H1 (cell line): ENCODE data around the gene ARID1B. TPM values are rescaled to one million over a fixed set of nuclear protein-coding genes. Genes with fewer than 3 reads are reported as not detected.

Experiments
- CTCF ChIA-PET: fragments of 300-600 bp; sonication (Branson Sonifier 250); formaldehyde crosslinking; loops from one replicate; lab custom pipeline; 2021; ENCODE audit not compliant: partially characterized antibody; lab: Charles Lee
- POLR2A ChIA-PET: fragments of 300-600 bp; sonication (Branson Sonifier 250); formaldehyde crosslinking; loops from one replicate; lab custom pipeline; 2021; ENCODE audit warnings: inconsistent platforms; ENCODE audit not compliant: partially characterized antibody; lab: Charles Lee
- DNase-seq, 2 experiments: peaks; one replicate each; pipeline versions ENCODE4 v3.0.0 to v3.0.0-alpha.2; 2010 to 2022; ENCODE audit warnings: low spot score in 2 of 2, low read depth in 1 of 2, mixed read lengths in 1 of 2
- FAIRE-seq: peaks from 2 replicates; lab custom pipeline; 2011; peaks lifted over from hg19 to GRCh38; lab: Jason Lieb, UNC
- H2AFZ ChIP-seq: 2 replicates; pipeline ENCODE4 v1.8.1; 2012; ENCODE audit warnings: low read length, inconsistent platforms
- H2AK5ac ChIP-seq: 2 replicates; pipeline ENCODE4 v1.6.1; 2013; ENCODE audit warnings: low read depth, low read length
- H2BK120ac ChIP-seq: replicated peaks from 2 replicates; pipeline ENCODE3; 2013; ENCODE audit warnings: low read depth, low read length, inconsistent platforms
- H2BK12ac ChIP-seq: 2 replicates; pipeline ENCODE4 v1.6.1; 2013; ENCODE audit warnings: low read depth, low read length
- H2BK15ac ChIP-seq: 2 replicates; pipeline ENCODE4 v1.6.1; 2013; ENCODE audit warnings: low read length
- H2BK20ac ChIP-seq: 2 replicates; pipeline ENCODE4 v1.6.1; 2013; ENCODE audit warnings: low read length
- H2BK5ac ChIP-seq: 2 replicates; pipeline ENCODE4 v1.6.1; 2013; ENCODE audit warnings: low read depth, low read length
- H3K14ac ChIP-seq: 2 replicates; pipeline ENCODE4 v1.6.1; 2013; ENCODE audit warnings: inconsistent platforms; ENCODE audit not compliant: insufficient read length
- H3K18ac ChIP-seq: 2 replicates; pipeline ENCODE4 v1.6.1; 2013; ENCODE audit warnings: low read length; ENCODE audit errors: extremely low read depth
- H3K23ac ChIP-seq: 2 replicates; pipeline ENCODE4 v1.6.1; 2013; ENCODE audit warnings: inconsistent platforms; ENCODE audit not compliant: insufficient read length
- H3K23me2 ChIP-seq: 2 replicates; pipeline ENCODE4 v1.6.1; 2013; ENCODE audit warnings: low read depth, low read length
- H3K27ac ChIP-seq: 2 replicates; pipeline ENCODE4 v1.6.1; 2011; ENCODE audit warnings: low read depth, low read length, inconsistent platforms
- H3K27me3 ChIP-seq, 4 experiments: replicated peaks in 1 of 4; 1 replicate in 1 of 4; 2 replicates in 3 of 4; pipeline versions ENCODE4 v1.6.1 to v1.8.1; 2011 to 2013; ENCODE audit warnings: low read length in 3 of 4, mild to moderate bottlenecking in 3 of 4, inconsistent platforms in 2 of 4, mixed read lengths in 2 of 4, moderate library complexity in 1 of 4; ENCODE audit not compliant: control insufficient read depth in 3 of 4, insufficient read depth in 3 of 4; ENCODE audit errors: extremely low read depth in 1 of 4
- H3K36me3 ChIP-seq, 4 experiments: 2 replicates each; pipeline versions ENCODE4 v1.6.1 to v1.8.1; 2011 to 2013; ENCODE audit warnings: mild to moderate bottlenecking in 4 of 4, low read length in 3 of 4, moderate library complexity in 2 of 4, control low read depth in 1 of 4, inconsistent platforms in 1 of 4; ENCODE audit not compliant: insufficient read depth in 4 of 4, control insufficient read depth in 2 of 4
- H3K4ac ChIP-seq: replicated peaks from 2 replicates; pipeline ENCODE3; 2013; ENCODE audit warnings: low read length, low read depth, mixed read lengths, inconsistent platforms; ENCODE audit not compliant: insufficient read length
- H3K4me1 ChIP-seq, 4 experiments: replicated peaks in 1 of 4; 1 replicate in 1 of 4; 2 replicates in 3 of 4; pipeline versions ENCODE4 v1.6.1 to v1.8.1; 2011 to 2013; ENCODE audit warnings: low read length in 3 of 4, inconsistent platforms in 2 of 4, mixed read lengths in 1 of 4; ENCODE audit not compliant: insufficient read depth in 4 of 4, control insufficient read depth in 3 of 4
- H3K4me2 ChIP-seq, 2 experiments: 2 replicates each; pipeline versions ENCODE4 v1.6.1 to v1.8.1; 2011 to 2013; ENCODE audit warnings: low read depth in 2 of 2, low read length in 2 of 2, control low read depth in 1 of 2, inconsistent platforms in 1 of 2, mild to moderate bottlenecking in 1 of 2; ENCODE audit not compliant: insufficient read depth in 1 of 2
- H3K4me3 ChIP-seq, 4 experiments: fragments of 200-600, 300-600 bp in 1 of 4; sonication (generic), shearing (Covaris generic), sonication (Bioruptor Twin) in 1 of 4; 2 replicates each; pipeline versions ENCODE4 v1.5.1 to v1.8.1; 2011 to 2016; ENCODE audit warnings: low read length in 4 of 4, low read depth in 3 of 4, control low read depth in 2 of 4, inconsistent platforms in 2 of 4, mild to moderate bottlenecking in 2 of 4, mixed read lengths in 1 of 4, moderate library complexity in 1 of 4; ENCODE audit not compliant: insufficient read depth in 2 of 4; ENCODE audit errors: extremely low read depth in 1 of 4
- H3K56ac ChIP-seq: replicated peaks from 2 replicates; pipeline ENCODE3; 2013; ENCODE audit warnings: low read depth, mild to moderate bottlenecking, mixed read lengths, low read length, inconsistent platforms; ENCODE audit not compliant: insufficient read length
- H3K79me1 ChIP-seq: 2 replicates; pipeline ENCODE4 v1.6.1; 2013; ENCODE audit warnings: low read depth, low read length, control low read depth
- H3K79me2 ChIP-seq, 2 experiments: 2 replicates each; pipeline versions ENCODE4 v1.6.1 to v1.8.1; 2012 to 2013; ENCODE audit warnings: low read length in 2 of 2, mild to moderate bottlenecking in 2 of 2, inconsistent platforms in 1 of 2; ENCODE audit not compliant: insufficient read depth in 2 of 2, control insufficient read depth in 1 of 2
- H3K9ac ChIP-seq, 4 experiments: replicated peaks in 1 of 4; 1 replicate in 1 of 4; 2 replicates in 3 of 4; pipeline versions ENCODE4 v1.6.1 to v1.8.1; 2011 to 2013; ENCODE audit warnings: low read depth in 3 of 4, low read length in 3 of 4, control low read depth in 2 of 4, mild to moderate bottlenecking in 2 of 4, moderate library complexity in 2 of 4, inconsistent platforms in 1 of 4; ENCODE audit errors: extremely low read depth in 1 of 4
- H3K9me3 ChIP-seq, 2 experiments: 2 replicates each; pipeline versions ENCODE4 v1.6.1 to v1.8.1; 2012 to 2013; ENCODE audit warnings: mild to moderate bottlenecking in 2 of 2, moderate library complexity in 2 of 2, control low read depth in 1 of 2, inconsistent platforms in 1 of 2, low read depth in 1 of 2, low read length in 1 of 2, mixed read lengths in 1 of 2; ENCODE audit not compliant: insufficient read depth in 2 of 2
- H4K20me1 ChIP-seq, 2 experiments: replicated peaks in 1 of 2; 2 replicates each; pipeline versions ENCODE3 to v1.8.1; 2011 to 2013; ENCODE audit warnings: inconsistent platforms in 2 of 2, low read length in 2 of 2, mild to moderate bottlenecking in 1 of 2; ENCODE audit not compliant: insufficient read depth in 2 of 2, control insufficient read depth in 1 of 2
- H4K5ac ChIP-seq: 2 replicates; pipeline ENCODE4 v1.6.1; 2013; ENCODE audit warnings: low read length, low read depth, mixed read lengths, inconsistent platforms; ENCODE audit not compliant: insufficient read length
- H4K8ac ChIP-seq: 2 replicates; pipeline ENCODE4 v1.8.0; 2013; ENCODE audit warnings: mild to moderate bottlenecking, moderate library complexity, low read length, inconsistent platforms; ENCODE audit not compliant: insufficient read depth; ENCODE audit errors: extremely low read depth
- H4K91ac ChIP-seq: replicated peaks from 2 replicates; pipeline ENCODE3; 2013; ENCODE audit warnings: low read length, mixed read lengths, inconsistent platforms; ENCODE audit not compliant: insufficient read length
- CREB1 ChIP-seq: IDR thresholded peaks from 2 replicates; pipeline ENCODE4 v1.6.1; 2012; ENCODE audit warnings: inconsistent platforms
- GTF2F1 ChIP-seq: IDR thresholded peaks from 2 replicates; pipeline ENCODE4 v1.6.1; 2012; ENCODE audit warnings: low read depth, low read length, improper control_type of control experiment, borderline replicate concordance
- KDM1A ChIP-seq: fragments of 200-600, 300-600 bp; sonication (generic); IDR thresholded peaks from 2 replicates; pipeline ENCODE4 v1.7.1; 2016; ENCODE audit warnings: mild to moderate bottlenecking, low read length, borderline replicate concordance
- RXRA ChIP-seq: IDR thresholded peaks from 2 replicates; pipeline ENCODE4 v1.6.1; 2011; ENCODE audit warnings: low read depth, mild to moderate bottlenecking, low read length, moderate library complexity; ENCODE audit not compliant: insufficient read depth
- SIN3A ChIP-seq, 2 experiments: IDR thresholded peaks in 1 of 2; conservative IDR thresholded peaks in 1 of 2; 2 replicates each; pipeline ENCODE4 v1.6.1; 2011 to 2012; ENCODE audit warnings: low read length in 2 of 2, improper control_type of control experiment in 1 of 2, low read depth in 1 of 2, mild to moderate bottlenecking in 1 of 2
- SP2 ChIP-seq: IDR thresholded peaks from 2 replicates; pipeline ENCODE4 v1.6.1; 2012; ENCODE audit warnings: mild to moderate bottlenecking, low read length, inconsistent platforms
- TAF1 ChIP-seq: IDR thresholded peaks from 2 replicates; pipeline ENCODE4 v1.6.1; 2011; ENCODE audit warnings: mild to moderate bottlenecking, low read depth, low read length
- TBP ChIP-seq: IDR thresholded peaks from 2 replicates; pipeline ENCODE4 v1.6.1; 2011; ENCODE audit warnings: low read depth, low read length, improper control_type of control experiment
- YY1 ChIP-seq: IDR thresholded peaks from 2 replicates; pipeline ENCODE4 v1.6.1; 2011; ENCODE audit warnings: low read depth, mild to moderate bottlenecking, low read length
- WGBS, 2 experiments: shearing (Covaris generic) in 1 of 2; methylation state at CpG; one replicate each; pipeline versions ENCODE4 v1.1.6 to v1.1.7; 2013 to 2015; ENCODE audit warnings: low lambda C conversion rate in 2 of 2, mixed read lengths in 2 of 2, inconsistent platforms in 1 of 2, low coverage in 1 of 2, missing lambda C conversion rate in 1 of 2; ENCODE audit not compliant: insufficient replicate concordance in 2 of 2, insufficient coverage in 1 of 2, insufficient read length in 1 of 2; ENCODE audit errors: extremely low coverage in 1 of 2, missing lambda C conversion rate in 1 of 2; 5-methylcytosine and 5-hydroxymethylcytosine counted together
- polyA plus RNA-seq, 7 experiments: library from polyadenylated mRNA; depleted of rRNA in 3 of 7; stranded (reverse) in 5 of 7; unstranded in 2 of 7; fragments of >200 nt in 5 of 7; fragments of 200-250 nt in 2 of 7; gene quantifications; 1 replicate in 5 of 7; 2 replicates in 1 of 7; 4 replicates in 1 of 7; pipeline versions ENCODE4 v1.2.1 to v1.2.3, GENCODE V29; 2011 to 2013; ENCODE audit warnings: missing spikeins in 2 of 7, mixed read lengths in 2 of 7
- total RNA-seq: library from RNA; stranded (reverse); fragmentation: NEBNext Ultra II Directional; extraction: Animal tissue kit (Norgen Biotek cat#: 25700); gene quantifications from 2 replicates; pipeline ENCODE4 v1.2.1, GENCODE V29; 2021
- TF ChIP-seq, protein P1 (sequence below): IDR thresholded peaks from 2 replicates; pipeline ENCODE4 v1.6.1; 2012; ENCODE audit warnings: inconsistent platforms
- TF ChIP-seq, protein P2 (sequence below), 3 experiments: IDR thresholded peaks; 1 replicate in 2 of 3; 2 replicates in 1 of 3; pipeline versions ENCODE4 v1.5.1 to v1.6.1; 2011; ENCODE audit warnings: low read length in 3 of 3, mild to moderate bottlenecking in 3 of 3, inconsistent platforms in 2 of 3, low read depth in 1 of 3, moderate library complexity in 1 of 3; ENCODE audit not compliant: insufficient read depth in 1 of 3; ENCODE audit errors: control extremely low read depth in 1 of 3

Gene ARID1B
- total and polyA plus RNA-seq, 2 of the 8 experiments (the other 6 are each of a cell fraction or from before 2014, with no cell fraction given), result 24.3 to 70.3 TPM

DNA sequence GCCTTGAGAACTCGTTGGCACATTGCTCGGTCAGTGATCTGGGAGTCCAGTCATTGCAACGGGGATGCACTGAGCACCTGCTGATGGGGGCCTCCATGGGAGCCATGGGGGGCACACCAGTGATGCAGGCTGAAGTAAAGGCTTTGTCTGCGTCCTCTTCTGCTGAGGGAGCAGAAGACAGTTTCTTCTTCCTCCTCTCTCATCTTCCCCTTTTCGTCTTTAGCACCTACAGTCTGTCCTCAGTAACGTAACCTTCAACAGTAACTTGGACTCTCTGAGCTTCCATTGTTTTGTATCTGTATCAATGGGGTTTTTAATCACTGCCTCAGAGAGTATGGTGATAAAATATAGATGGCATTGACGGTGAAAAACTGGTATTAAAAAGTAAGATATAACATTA is 306.2 kb downstream of the ARID1B start:
- TF ChIP-seq KDM1A (no peak), YY1 (no peak), GTF2F1 (no peak), CREB1 (no peak), RXRA (no peak), TBP (no peak), SP2 (no peak), TAF1 (no peak), SIN3A (conservative IDR thresholded peaks at IDR 0.05 in 1 of 2, IDR thresholded peaks at IDR 0.05 in 1 of 2; ENCODE audit: low read depth in 1 of 2, low read length in 2 of 2) (no peak)
- TF ChIP-seq, protein P1, sequence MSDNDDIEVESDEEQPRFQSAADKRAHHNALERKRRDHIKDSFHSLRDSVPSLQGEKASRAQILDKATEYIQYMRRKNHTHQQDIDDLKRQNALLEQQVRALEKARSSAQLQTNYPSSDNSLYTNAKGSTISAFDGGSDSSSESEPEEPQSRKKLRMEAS, result no peak
- TF ChIP-seq, protein P2, sequence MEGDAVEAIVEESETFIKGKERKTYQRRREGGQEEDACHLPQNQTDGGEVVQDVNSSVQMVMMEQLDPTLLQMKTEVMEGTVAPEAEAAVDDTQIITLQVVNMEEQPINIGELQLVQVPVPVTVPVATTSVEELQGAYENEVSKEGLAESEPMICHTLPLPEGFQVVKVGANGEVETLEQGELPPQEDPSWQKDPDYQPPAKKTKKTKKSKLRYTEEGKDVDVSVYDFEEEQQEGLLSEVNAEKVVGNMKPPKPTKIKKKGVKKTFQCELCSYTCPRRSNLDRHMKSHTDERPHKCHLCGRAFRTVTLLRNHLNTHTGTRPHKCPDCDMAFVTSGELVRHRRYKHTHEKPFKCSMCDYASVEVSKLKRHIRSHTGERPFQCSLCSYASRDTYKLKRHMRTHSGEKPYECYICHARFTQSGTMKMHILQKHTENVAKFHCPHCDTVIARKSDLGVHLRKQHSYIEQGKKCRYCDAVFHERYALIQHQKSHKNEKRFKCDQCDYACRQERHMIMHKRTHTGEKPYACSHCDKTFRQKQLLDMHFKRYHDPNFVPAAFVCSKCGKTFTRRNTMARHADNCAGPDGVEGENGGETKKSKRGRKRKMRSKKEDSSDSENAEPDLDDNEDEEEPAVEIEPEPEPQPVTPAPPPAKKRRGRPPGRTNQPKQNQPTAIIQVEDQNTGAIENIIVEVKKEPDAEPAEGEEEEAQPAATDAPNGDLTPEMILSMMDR (IDR thresholded peaks at IDR 0.05; ENCODE audit: control extremely low read depth in 1 of 3, insufficient read depth in 1 of 3, low read depth in 1 of 3, low read length in 3 of 3), result no peak
- TF ChIP-seq, all 59 proteins: peak for 0
- Histone ChIP-seq H2AK5ac (no peak overlapping the region), H4K8ac (no peak overlapping the region), H2BK120ac (no peak overlapping the region), H2BK12ac (no peak overlapping the region), H3K56ac (no peak overlapping the region), H3K27ac (no peak overlapping the region), H4K5ac (no peak overlapping the region), H3K23me2 (no peaks in the 10 kb centered on the region), H3K27me3 (no peaks in the 10 kb centered on the region), H3K4me3 (no peak overlapping the region), H3K9me3 (no peaks in the 10 kb centered on the region), H3K4ac (no peak overlapping the region), H3K18ac (no peak overlapping the region), H3K79me1 (no peaks in the 10 kb centered on the region; the same call in 1 of the 2 replicates), H4K20me1 (peaks cover 0 to 4% of the 10 kb centered on the region in 2 experiments), H3K23ac (no peak overlapping the region), H3K14ac (no peak overlapping the region), H4K91ac (no peak overlapping the region), H2BK20ac (no peak overlapping the region), H2AFZ (no peak overlapping the region), H3K36me3 (peaks cover 0 to 11% (median 2%) of the 10 kb centered on the region in 4 experiments; a peak in 2 of 8 replicates), H3K9ac (no peak overlapping the region), H3K79me2 (peaks cover 0 to 13% of the 10 kb centered on the region in 2 experiments; a peak in 2 of 4 replicates), H2BK15ac (no peak overlapping the region), H3K4me2 (no peak overlapping the region), H3K4me1 (peaks cover 2 to 8% (median 5%) of the 10 kb centered on the region in 4 experiments; a peak in 6 of 7 replicates), H2BK5ac (no peak overlapping the region)
- no peak for FAIRE-seq
- WGBS, 2 experiments, result 77% methylated on average over 7 of the region's 7 CpGs; no CpG with 5 or more reads in 1 of the 2 experiments
- DNase-seq, result no peak
- ChIA-PET CTCF (interaction anchor here (2.0 kb wide), 1 partner anchor 37 kb away, joined by 5 read pairs; no protein-coding TSS in a partner anchor), POLR2A (no interaction called here)
